Measurements from ENCODE around the gene C11orf65.

The C11orf65 gene

GRCh38 chr11:108467091-108467823 lies at the start of gene C11orf65:
Gene C11orf65, minus strand, starts transcription at chr11:108467529. Its CDS starts 5,970 bp downstream, at chr11:108461559.
- peak; percentile 42 to 98 (median 93) for DNase-seq

DNA sequence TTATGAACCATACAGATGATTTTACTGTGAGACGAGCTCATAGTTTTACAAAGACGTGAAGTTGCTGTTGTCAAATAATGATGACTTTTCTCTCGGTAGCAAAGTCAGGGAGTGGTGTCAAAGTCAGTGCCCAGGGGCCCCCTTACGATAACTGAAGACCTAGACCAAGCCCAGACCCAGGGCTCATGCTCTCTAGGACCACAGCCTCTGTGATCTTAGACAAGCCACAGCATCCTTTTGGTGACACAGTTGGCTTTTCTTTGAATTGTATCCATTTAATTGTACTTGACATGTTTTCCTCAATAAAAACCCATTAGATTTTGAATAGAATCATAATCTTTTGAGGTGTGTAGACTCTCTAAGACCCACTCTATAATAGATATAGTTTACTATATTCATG lies 48.8 kb upstream of the C11orf65 start:
- no peak for DNase-seq

GRCh38 chr11:108512708-108513107 lies 45.4 kb upstream of the C11orf65 start:
- DNase-seq: no peak

- no peak for DNase-seq
These were observed 44.6 kb upstream of the C11orf65 start for GRCh38 chr11:108511851-108512474.

DNA sequence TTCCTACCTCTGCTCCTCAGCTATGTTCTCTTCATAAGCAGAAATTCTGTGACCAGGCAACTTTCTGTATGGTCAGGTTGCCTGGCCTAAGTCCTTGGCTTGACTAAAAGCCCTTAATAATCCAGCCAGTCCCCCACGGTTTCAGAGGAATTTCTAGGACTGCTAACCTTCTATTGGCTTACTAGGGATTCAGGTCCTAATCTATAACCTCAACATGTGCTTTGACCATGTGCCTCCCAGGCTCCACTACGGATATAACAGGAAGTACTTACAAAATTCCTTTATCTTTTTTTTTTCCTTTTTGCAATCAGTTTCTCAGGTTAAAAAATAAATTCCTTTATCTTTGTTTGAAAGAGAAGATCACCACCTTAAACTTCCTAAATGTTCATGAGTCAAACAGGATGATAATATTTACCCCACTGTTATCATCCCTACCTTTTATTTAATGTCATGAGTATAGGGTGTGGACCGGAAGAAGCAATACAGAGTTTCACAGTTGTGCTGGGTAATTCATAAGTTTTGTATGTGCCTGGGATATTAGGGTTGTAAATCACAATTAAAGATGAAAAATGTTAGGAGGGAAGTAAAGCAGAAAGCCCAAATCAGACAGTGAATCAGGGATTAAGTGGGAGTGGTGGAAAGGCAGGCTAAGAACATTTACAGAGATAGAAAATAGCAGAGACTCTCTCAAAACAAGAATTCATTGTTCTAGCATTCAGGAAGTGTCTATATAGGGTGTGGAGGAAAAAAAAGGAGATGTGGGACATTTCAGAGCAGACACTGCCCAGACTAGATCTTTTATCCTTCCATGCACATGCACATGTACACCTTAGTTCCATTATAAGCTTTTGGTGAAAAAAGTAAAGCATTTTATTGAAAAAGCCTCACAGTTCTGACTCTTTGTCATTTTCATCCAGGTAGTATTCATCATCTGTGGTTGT lies 41.6 kb upstream of the C11orf65 start:
- no peak for DNase-seq

GRCh38 chr11:108501396-108501795 lies 34.1 kb upstream of the C11orf65 start:
- DNase-seq: no peak

DNA sequence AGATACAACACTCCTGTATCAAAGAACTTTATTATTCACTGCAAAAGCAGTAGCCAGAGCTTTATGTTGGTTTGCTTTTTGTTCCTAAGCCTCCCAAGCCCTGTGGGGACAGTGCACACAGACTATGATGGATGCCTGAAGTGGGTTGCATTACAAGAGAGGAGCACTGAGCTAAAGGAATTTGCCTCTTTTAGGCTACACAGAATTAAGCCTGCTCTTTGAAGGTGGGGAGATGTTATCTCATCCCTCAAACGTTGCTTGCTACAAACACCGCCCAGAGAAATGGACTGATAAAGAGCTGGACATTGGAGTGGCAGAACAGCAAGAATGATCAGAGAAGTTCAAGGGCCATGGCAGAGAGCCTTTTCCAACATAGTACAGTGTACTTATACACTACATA lies 33.4 kb upstream of the C11orf65 start:
- DNase-seq: no peak

- DNase-seq: no peak
These were observed 32.8 kb upstream of the C11orf65 start for GRCh38 chr11:108500169-108500568.

GRCh38 chr11:108498816-108499408 lies 31.6 kb upstream of the C11orf65 start:
- DNase-seq: no peak

- DNase-seq: peak in 33 of 56 donors; percentile 8 to 54 (median 33)
These were observed 30.9 kb upstream of the C11orf65 start, which contains the start of gene POGLUT3 for GRCh38 chr11:108498046-108498815. Gene POGLUT3, minus strand, starts transcription at chr11:108498384. Its CDS starts 18 bp downstream, at chr11:108498366.

GRCh38 chr11:108497317-108498045 lies 30.2 kb upstream of the C11orf65 start:
- peak in 49 of 56 donors; percentile 8 to 66 (median 38) for DNase-seq

GRCh38 chr11:108496643-108497256 lies 29.4 kb upstream of the C11orf65 start:
- DNase-seq: no peak

DNA sequence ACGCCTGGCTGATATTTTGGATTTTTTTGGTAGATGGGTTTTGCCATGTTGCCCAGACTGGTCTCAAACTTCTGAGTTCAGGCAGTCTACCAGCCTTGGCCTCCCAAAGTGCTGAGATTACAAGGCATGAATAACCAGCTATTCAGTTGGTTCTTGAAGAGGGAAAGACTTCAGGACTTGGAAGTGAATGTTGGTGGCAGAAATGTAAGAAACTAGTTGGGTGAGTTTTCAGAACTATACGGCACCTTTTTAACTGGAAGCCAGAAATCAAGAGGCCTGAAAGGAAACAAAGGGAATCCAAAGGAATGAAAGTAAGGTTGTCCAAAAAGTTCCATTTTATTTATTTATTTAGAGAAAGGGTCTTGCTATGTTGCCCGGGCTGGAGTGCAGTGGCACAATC lies 28.0 kb upstream of the C11orf65 start:
- no peak for DNase-seq

GRCh38 chr11:108494182-108494581 lies 26.9 kb upstream of the C11orf65 start:
- no peak for DNase-seq

- DNase-seq: no peak
These were observed 24.6 kb upstream of the C11orf65 start for GRCh38 chr11:108491936-108492335.

DNA sequence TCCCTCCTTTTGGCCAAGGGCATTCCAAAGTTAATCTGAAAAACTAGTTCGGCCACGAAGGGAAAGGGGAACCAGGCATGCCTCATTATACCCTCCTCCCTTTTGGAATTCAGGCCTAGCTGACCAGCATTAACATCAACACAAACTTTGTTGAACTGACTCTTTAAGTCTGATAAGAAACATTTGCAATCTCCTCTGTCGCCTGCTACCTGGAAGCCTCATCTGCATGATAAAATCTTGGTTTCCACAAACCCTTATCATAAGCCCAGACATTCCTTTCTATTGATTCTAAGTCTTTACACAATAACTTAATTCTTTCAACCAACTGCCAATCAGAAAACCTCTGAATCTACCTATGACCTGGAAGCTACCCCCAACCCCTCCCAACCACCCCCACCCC lies 19.5 kb upstream of the C11orf65 start:
- no peak for DNase-seq

DNA sequence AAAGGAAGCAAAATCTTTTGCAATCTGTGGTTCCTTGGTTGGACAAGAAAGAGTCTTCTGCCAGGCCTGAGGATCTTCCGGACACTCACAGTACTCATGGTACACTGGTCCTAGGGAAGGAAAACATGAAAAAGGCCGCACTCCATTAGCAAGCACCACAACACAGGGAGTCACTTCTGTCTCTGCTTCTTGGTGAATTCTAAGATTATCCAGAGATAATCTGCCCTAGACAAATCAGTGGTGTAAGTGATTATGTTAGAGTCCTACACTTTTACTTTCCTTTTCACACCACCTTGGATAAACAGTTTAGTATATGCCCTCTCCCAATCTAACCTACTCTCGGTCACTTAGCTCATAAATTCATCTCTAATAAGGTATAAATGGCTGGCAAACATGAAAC lies 19.0 kb upstream of the C11orf65 start:
- no peak for DNase-seq

DNA sequence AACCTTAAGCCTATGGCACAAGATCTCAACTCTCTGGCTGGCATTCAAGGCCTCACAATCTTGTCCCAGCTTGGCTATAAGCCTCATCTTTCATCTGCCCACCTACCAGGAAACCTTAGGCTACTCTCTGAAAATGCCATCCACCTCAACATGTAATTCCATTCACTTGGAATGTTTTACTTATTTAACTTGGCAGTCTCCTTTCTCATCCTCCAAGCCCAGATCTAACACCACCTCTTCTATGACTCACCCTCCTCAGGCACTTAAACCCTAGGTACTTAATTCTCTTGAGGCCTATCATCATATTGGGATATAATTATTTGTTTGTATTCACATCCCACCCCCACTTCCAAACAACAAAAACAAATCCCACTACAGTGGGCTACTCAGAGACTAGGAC lies 15.8 kb upstream of the C11orf65 start:
- no peak for DNase-seq
